Measurements from ENCODE around the gene FKBP6. TPM values are rescaled to one million over a fixed set of nuclear protein-coding genes. Genes with fewer than 3 reads are reported as not detected.

FKBP6 gene
- total RNA-seq, 6 experiments from 2014 or later: not detected

DNA sequence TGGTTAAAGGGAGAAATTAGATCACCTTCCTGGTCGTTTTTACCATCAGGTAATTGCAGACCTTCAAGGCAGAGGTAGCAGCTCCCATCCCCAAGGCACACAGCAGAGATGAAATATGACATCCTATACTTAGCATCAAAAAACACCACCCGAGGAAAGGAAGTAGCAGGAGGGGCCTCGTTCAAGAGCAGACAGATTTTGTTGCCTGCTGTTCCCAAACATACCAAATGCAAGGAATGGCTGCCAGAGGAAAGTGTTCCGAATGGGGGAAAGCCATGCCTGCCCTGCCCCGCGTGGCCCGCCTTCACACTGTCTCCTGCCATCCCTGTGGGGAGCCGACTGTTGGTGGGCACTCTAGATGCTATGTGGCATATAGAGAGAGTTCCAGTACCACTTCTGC is 18.0 kb downstream of the FKBP6 start:
- no peaks in the 10 kb centered on the region for H3K9me3 Mint-ChIP-seq
- H3K4me3 Mint-ChIP-seq: no peak overlapping the region
- H3K36me3 Mint-ChIP-seq (ENCODE audit: low read depth): 0 out of 2 replicates have a peak, but pooled peaks cover 4% of the 10 kb centered on the region
- no peak for DNase-seq
- H3K27me3 Mint-ChIP-seq (ENCODE audit: insufficient read depth): peaks cover 43% of the 10 kb centered on the region
- H3K27ac Mint-ChIP-seq: no peak overlapping the region
- H3K4me1 Mint-ChIP-seq (ENCODE audit: low read depth): peaks cover 14% of the 10 kb centered on the region
- TF ChIP-seq, protein P1, sequence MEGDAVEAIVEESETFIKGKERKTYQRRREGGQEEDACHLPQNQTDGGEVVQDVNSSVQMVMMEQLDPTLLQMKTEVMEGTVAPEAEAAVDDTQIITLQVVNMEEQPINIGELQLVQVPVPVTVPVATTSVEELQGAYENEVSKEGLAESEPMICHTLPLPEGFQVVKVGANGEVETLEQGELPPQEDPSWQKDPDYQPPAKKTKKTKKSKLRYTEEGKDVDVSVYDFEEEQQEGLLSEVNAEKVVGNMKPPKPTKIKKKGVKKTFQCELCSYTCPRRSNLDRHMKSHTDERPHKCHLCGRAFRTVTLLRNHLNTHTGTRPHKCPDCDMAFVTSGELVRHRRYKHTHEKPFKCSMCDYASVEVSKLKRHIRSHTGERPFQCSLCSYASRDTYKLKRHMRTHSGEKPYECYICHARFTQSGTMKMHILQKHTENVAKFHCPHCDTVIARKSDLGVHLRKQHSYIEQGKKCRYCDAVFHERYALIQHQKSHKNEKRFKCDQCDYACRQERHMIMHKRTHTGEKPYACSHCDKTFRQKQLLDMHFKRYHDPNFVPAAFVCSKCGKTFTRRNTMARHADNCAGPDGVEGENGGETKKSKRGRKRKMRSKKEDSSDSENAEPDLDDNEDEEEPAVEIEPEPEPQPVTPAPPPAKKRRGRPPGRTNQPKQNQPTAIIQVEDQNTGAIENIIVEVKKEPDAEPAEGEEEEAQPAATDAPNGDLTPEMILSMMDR (IDR thresholded peaks at IDR 0.05): no peak

DNA sequence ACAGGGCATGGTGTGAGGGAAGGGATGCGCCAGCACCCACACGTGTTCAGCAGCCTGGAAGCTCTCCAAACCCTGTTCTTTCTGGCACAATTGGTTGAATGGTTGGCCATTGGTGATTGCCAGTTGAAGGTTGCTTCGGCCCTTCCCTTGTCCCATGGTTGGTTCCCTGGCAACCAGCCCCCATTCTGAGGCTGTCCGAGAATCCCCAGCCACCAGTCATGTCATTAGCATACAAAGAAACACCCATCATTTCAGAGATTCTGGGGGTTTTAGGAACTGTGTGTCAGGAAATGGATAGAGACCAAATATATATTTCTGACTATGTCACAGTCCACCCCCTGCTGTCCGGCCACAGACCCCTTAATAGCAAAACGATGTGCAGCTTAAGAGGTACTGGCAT is 21.8 kb downstream of the FKBP6 start:
- Mint-ChIP-seq H3K4me1 (ENCODE audit: low read depth) (no peaks in the 10 kb centered on the region), H3K27me3 (ENCODE audit: insufficient read depth) (peaks cover 55% of the 10 kb centered on the region), H3K4me3 (no peak overlapping the region), H3K9me3 (no peaks in the 10 kb centered on the region; the same call in 1 of the 2 replicates), H3K36me3 (ENCODE audit: low read depth) (0 out of 2 replicates have a peak, but pooled peaks cover 4% of the 10 kb centered on the region), H3K27ac (no peak overlapping the region)
- TF ChIP-seq, protein P1 (IDR thresholded peaks at IDR 0.05): no peak
- DNase-seq: no peak

DNA sequence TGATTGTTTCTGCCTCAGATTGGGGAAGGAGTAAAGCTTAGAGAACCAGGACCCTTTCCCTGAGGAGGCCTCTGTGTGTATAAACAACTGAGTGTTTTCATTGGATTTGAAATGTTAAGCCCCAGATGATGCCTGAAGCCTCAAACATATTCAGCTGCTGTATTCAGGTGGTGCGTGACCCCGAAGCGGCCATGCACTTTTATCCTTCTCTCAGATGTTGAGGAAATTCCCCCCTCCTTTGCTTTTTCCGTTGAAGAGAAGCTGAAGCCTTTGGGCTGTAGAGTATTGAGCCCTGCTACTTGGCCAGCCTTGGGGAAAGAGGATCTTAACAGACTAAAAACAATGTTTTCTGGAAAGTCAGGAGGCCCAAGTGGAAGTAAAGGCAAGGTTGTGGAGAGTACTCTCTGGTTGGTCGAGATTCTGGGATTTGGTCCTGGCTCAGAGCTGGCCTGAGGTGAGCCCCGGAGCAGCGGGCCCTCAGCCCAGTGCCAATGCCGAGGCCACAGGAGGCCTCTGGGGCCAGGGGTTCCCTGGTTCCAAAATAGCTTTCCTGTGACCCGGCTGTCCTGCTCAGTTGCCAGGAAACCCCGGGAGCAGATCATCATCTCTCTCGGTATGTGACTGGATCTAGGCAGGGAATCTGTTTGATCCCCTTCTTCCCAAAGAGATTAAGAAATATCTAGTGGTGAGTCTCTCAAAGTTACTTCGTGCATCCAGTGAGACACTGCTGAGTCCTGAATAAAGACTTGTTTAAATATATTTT is 22.5 kb downstream of the FKBP6 start:
- no peak for DNase-seq

DNA sequence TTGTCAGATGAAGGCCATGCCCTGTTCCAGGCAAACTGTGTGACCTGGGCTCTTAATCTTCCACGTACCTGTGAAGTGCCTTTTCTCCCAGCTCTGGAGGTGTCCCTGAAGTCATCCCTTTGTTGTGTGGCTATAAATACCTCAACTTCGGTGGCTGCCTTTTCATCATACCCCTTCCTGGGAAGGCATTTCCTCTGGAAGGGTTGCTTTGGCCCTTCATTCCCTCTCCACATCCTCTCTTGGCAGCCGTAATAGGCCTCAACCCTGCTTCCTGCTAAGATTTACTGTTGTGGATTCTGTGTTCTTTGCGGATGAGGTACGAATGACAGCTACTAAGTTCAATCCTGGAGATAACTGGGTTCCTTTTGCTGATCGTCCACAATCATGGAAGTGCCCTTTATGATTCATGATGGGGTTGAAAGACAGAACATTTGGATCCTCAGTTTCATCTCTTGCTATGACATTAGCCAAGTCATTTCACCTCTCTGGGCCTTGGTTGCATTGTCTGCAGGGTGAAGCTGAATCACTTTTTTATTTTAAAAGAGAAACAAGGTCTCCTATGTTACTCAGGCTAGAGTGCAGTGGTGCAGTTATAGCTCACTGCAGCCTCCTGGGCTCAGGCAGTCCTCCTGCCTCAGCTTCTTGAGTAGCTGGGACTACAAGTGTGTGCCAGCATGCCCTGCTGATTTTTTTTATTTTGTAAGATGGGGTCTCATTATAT is 23.6 kb downstream of the FKBP6 start:
- no peak overlapping the region for H3K27ac Mint-ChIP-seq
- DNase-seq: no peak

More for the DNA sequence above, 22.5 kb downstream of the FKBP6 start:
- Mint-ChIP-seq H3K9me3 (no peaks in the 10 kb centered on the region; the same call in 1 of the 2 replicates), H3K4me1 (ENCODE audit: low read depth) (no peaks in the 10 kb centered on the region), H3K27me3 (ENCODE audit: insufficient read depth) (peaks cover 55% of the 10 kb centered on the region), H3K36me3 (ENCODE audit: low read depth) (0 out of 2 replicates have a peak, but pooled peaks cover 4% of the 10 kb centered on the region), H3K27ac (no peak overlapping the region), H3K4me3 (no peak overlapping the region)
- TF ChIP-seq, protein P1 (IDR thresholded peaks at IDR 0.05): no peak

DNA sequence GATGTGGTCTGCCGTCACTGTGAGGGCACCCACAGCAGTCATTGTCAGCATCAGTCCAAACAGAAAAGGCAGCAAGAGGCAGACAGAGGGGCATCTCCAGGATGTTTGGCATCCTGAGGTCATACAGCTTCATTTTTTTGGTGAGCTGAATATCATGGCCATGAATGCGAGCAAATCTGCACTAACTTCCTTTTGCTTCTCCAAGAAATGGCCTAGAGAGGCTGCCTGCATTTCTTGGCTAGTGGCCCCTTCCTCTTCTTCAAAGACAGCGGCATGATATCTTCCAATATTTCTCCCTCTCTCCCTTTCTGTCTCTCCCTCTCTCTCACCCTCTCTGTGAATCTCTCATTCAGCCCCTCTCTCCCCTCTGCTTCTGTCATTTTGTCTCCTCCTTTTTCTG is 24.8 kb downstream of the FKBP6 start:
- H3K9me3 Mint-ChIP-seq: no peaks in the 10 kb centered on the region; the same call in 1 of the 2 replicates
- no peak overlapping the region for H3K27ac Mint-ChIP-seq
- TF ChIP-seq, protein P1 (IDR thresholded peaks at IDR 0.05): no peak
- H3K36me3 Mint-ChIP-seq (ENCODE audit: low read depth): 0 out of 2 replicates have a peak, but pooled peaks cover 4% of the 10 kb centered on the region
- H3K4me3 Mint-ChIP-seq: no peak overlapping the region
- H3K4me1 Mint-ChIP-seq (ENCODE audit: low read depth): peaks cover 1% of the 10 kb centered on the region; the same call in 1 of the 2 replicates
- no peak for DNase-seq
- H3K27me3 Mint-ChIP-seq (ENCODE audit: insufficient read depth): peaks cover 50% of the 10 kb centered on the region

More for the DNA sequence above, 23.6 kb downstream of the FKBP6 start:
- Mint-ChIP-seq H3K9me3 (no peaks in the 10 kb centered on the region; the same call in 1 of the 2 replicates), H3K36me3 (ENCODE audit: low read depth) (0 out of 2 replicates have a peak, but pooled peaks cover 4% of the 10 kb centered on the region), H3K27me3 (ENCODE audit: insufficient read depth) (peaks cover 54% of the 10 kb centered on the region), H3K4me1 (ENCODE audit: low read depth) (no peaks in the 10 kb centered on the region), H3K4me3 (no peak overlapping the region)
- TF ChIP-seq, protein P1 (IDR thresholded peaks at IDR 0.05): no peak
